B cell (primary cell): ENCODE measurements around the gene TATDN3. TPM values are rescaled to one million over a fixed set of nuclear protein-coding genes. Genes with fewer than 3 reads are reported as not detected.
A peak's percentile ranks its signal among the peaks of the same experiment; 100 is the strongest.

Experiments
- ATAC-seq: fragments of 200-7000 bp; cut with Tn5 transposase; one replicate; pipeline ENCODE4 v1.10.0; 2021; ENCODE audit warnings: low read depth, mild to moderate bottlenecking, moderate number of reproducible peaks, moderate library complexity
- CTCF ChIA-PET: fragments of 350-600 bp; sonication (Branson Sonifier 250); formaldehyde crosslinking; loops from one replicate; lab custom pipeline; 2021; ENCODE audit warnings: antibody characterized with exemption, inconsistent platforms; lab: Charles Lee
- POLR2A ChIA-PET: fragments of 350-600 bp; sonication (Branson Sonifier 250); formaldehyde crosslinking; loops from one replicate; lab custom pipeline; 2021; ENCODE audit warnings: antibody characterized with exemption; lab: Charles Lee
- DNase-seq: peaks from one replicate; pipeline ENCODE4 v3.0.0; 2013
- H2AFZ ChIP-seq: 2 replicates; pipeline ENCODE4 v1.6.1; 2012; ENCODE audit warnings: mild to moderate bottlenecking, low read depth, low read length; ENCODE audit not compliant: insufficient read depth, poor library complexity, severe bottlenecking
- H3K27ac ChIP-seq, 2 donors: 1 replicate in 1 of 2; 2 replicates in 1 of 2; pipeline ENCODE4 v1.5.1; 2012 to 2013; ENCODE audit warnings: low read length in 2 of 2, mild to moderate bottlenecking in 2 of 2, moderate library complexity in 1 of 2
- H3K27me3 ChIP-seq, 4 experiments: fragments of 200-600 bp in 1 of 4; sonication (generic) in 1 of 4; replicated peaks in 1 of 4; 1 replicate in 2 of 4; 2 replicates in 2 of 4; pipeline versions ENCODE4 v1.6.1 to v1.7.0; 2013 to 2016; ENCODE audit warnings: low read length in 3 of 4, mild to moderate bottlenecking in 2 of 4, mixed read lengths in 1 of 4, moderate library complexity in 1 of 4; ENCODE audit not compliant: insufficient read depth in 4 of 4, control insufficient read depth in 3 of 4; ENCODE audit errors: control extremely low read depth in 1 of 4
- H3K36me3 ChIP-seq, 2 experiments: replicated peaks in 1 of 2; 1 replicate in 1 of 2; 2 replicates in 1 of 2; pipeline versions ENCODE4 v1.6.1 to v1.7.1; 2013; ENCODE audit warnings: low read length in 1 of 2; ENCODE audit not compliant: insufficient read depth in 2 of 2, control insufficient read depth in 1 of 2; ENCODE audit errors: control extremely low read depth in 1 of 2, extremely low read depth in 1 of 2
- H3K4me1 ChIP-seq, 2 donors: fragments of 200-600 bp in 1 of 2; sonication (generic) in 1 of 2; 1 replicate in 1 of 2; 2 replicates in 1 of 2; pipeline versions ENCODE4 v1.5.1 to v1.6.1; 2013 to 2017; ENCODE audit warnings: low read length in 2 of 2; ENCODE audit not compliant: control insufficient read depth in 2 of 2, insufficient read depth in 2 of 2
- H3K4me2 ChIP-seq: replicated peaks from 2 replicates; pipeline ENCODE3; 2012; ENCODE audit warnings: mild to moderate bottlenecking, low read depth, low read length; ENCODE audit not compliant: poor library complexity, severe bottlenecking
- H3K4me3 ChIP-seq, 5 experiments: fragments of 200-600 bp in 1 of 5; sonication (generic) in 1 of 5; 1 replicate in 3 of 5; 2 replicates in 2 of 5; pipeline versions ENCODE4 v1.5.1 to v1.7.0; 2011 to 2016; ENCODE audit warnings: low read length in 4 of 5, mild to moderate bottlenecking in 4 of 5, low read depth in 2 of 5, control low read depth in 1 of 5, moderate library complexity in 1 of 5; ENCODE audit not compliant: insufficient read depth in 1 of 5; ENCODE audit errors: control extremely low read depth in 1 of 5, extremely low read depth in 1 of 5
- H3K79me2 ChIP-seq: fragments of 200-600 bp; sonication (generic); one replicate; pipeline ENCODE4 v1.6.0; 2016; ENCODE audit warnings: low read length; ENCODE audit not compliant: control insufficient read depth, insufficient read depth
- H3K9ac ChIP-seq: fragments of 200-600 bp; sonication (generic); 2 replicates; pipeline ENCODE4 v1.6.1; 2017; ENCODE audit warnings: mild to moderate bottlenecking, low read length, moderate library complexity
- H3K9me3 ChIP-seq, 3 donors: one replicate each; pipeline versions ENCODE4 v1.6.1 to v1.7.1; 2013; ENCODE audit warnings: low read length in 2 of 3; ENCODE audit not compliant: control insufficient read depth in 2 of 3, insufficient read depth in 1 of 3; ENCODE audit errors: control extremely low read depth in 1 of 3
- H4K20me1 ChIP-seq: 2 replicates; pipeline ENCODE4 v1.6.0; 2012; ENCODE audit warnings: mild to moderate bottlenecking, low read length; ENCODE audit not compliant: insufficient read depth, control insufficient read depth, poor library complexity, severe bottlenecking
- H3K27ac Mint-ChIP-seq: one replicate; pipeline ENCODE4 v1.8.0; 2021; ENCODE audit warnings: mixed read lengths
- H3K27me3 Mint-ChIP-seq: one replicate; pipeline ENCODE4 v1.8.0; 2021; ENCODE audit warnings: mixed read lengths
- H3K4me1 Mint-ChIP-seq: one replicate; pipeline ENCODE4 v1.8.0; 2021; ENCODE audit warnings: mixed read lengths
- H3K4me3 Mint-ChIP-seq: one replicate; pipeline ENCODE4 v1.8.0; 2021; ENCODE audit warnings: mixed read lengths
- H3K9me3 Mint-ChIP-seq: one replicate; pipeline ENCODE4 v1.8.0; 2022; ENCODE audit warnings: mixed read lengths; ENCODE audit not compliant: insufficient read depth
- EZH2 ChIP-seq: IDR thresholded peaks from 2 replicates; pipeline ENCODE4 v1.6.1; 2012; ENCODE audit warnings: borderline replicate concordance, low read depth, mild to moderate bottlenecking, moderate library complexity, low read length; ENCODE audit not compliant: insufficient read depth, poor library complexity, severe bottlenecking
- WGBS: methylation state at CpG from one replicate; pipeline ENCODE4 v1.1.5; 2013; ENCODE audit warnings: missing lambda C conversion rate; ENCODE audit not compliant: insufficient coverage; 5-methylcytosine and 5-hydroxymethylcytosine counted together
- intact Hi-C: fragments of 100-400 bp; cut with micrococcal nuclease; formaldehyde crosslinking; loops from one replicate; pipeline ENCODE4 v1.10.0; 2022
- polyA plus RNA-seq: library from polyadenylated mRNA; depleted of rRNA; stranded (reverse); fragments of >200 nt; gene quantifications from 2 replicates; pipeline ENCODE4 v1.2.3, GENCODE V29; 2012
- total RNA-seq, 2 donors: library from RNA; stranded (reverse); fragments of 120-200 nt in 1 of 2; gene quantifications; 1 replicate in 1 of 2; 2 replicates in 1 of 2; pipeline versions ENCODE4 v1.2.3 to v1.2.4, GENCODE V29; 2013 to 2022
- TF ChIP-seq, protein P1 (sequence below): fragments of 200-600 bp; IDR thresholded peaks from one replicate; pipeline ENCODE4 v1.8.0; 2022; ENCODE audit warnings: antibody characterized with exemption, mild to moderate bottlenecking

TATDN3 gene
- total and polyA plus RNA-seq, 2 donors (not counting 1 experiment from before 2014, with no cell fraction given) = 17.6 to 28.6 TPM

GRCh38 chr1:212853658-212854057 is 62.0 kb downstream of the TATDN3 start:
- intact Hi-C loops = no loop called here
- TF ChIP-seq EZH2 = no peak
- TF ChIP-seq, protein P1, sequence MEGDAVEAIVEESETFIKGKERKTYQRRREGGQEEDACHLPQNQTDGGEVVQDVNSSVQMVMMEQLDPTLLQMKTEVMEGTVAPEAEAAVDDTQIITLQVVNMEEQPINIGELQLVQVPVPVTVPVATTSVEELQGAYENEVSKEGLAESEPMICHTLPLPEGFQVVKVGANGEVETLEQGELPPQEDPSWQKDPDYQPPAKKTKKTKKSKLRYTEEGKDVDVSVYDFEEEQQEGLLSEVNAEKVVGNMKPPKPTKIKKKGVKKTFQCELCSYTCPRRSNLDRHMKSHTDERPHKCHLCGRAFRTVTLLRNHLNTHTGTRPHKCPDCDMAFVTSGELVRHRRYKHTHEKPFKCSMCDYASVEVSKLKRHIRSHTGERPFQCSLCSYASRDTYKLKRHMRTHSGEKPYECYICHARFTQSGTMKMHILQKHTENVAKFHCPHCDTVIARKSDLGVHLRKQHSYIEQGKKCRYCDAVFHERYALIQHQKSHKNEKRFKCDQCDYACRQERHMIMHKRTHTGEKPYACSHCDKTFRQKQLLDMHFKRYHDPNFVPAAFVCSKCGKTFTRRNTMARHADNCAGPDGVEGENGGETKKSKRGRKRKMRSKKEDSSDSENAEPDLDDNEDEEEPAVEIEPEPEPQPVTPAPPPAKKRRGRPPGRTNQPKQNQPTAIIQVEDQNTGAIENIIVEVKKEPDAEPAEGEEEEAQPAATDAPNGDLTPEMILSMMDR = no peak
- no peaks in the 10 kb centered on the region for H3K9me3 Mint-ChIP-seq
- peaks cover 5 to 12% of the 10 kb centered on the region in 2 donors for H3K4me1 ChIP-seq
- H3K36me3 ChIP-seq = no peaks in the 10 kb centered on the region
- peaks cover 15% of the 10 kb centered on the region for H3K4me1 Mint-ChIP-seq
- H3K9ac ChIP-seq = no peak overlapping the region
- no peak overlapping the region for H3K27ac Mint-ChIP-seq
- no peaks in the 10 kb centered on the region for H4K20me1 ChIP-seq
- WGBS = 100% methylated on average over 1 of the region's 5 CpGs
- H3K27ac ChIP-seq = no peak overlapping the region
- DNase-seq = no peak
- no peaks in the 10 kb centered on the region for H3K27me3 ChIP-seq
- no peaks in the 10 kb centered on the region for H3K27me3 Mint-ChIP-seq
- H3K79me2 ChIP-seq = peaks cover 32% of the 10 kb centered on the region
- no peak overlapping the region for H2AFZ ChIP-seq
- ChIA-PET CTCF (no interaction called here), POLR2A (no interaction called here)
- H3K4me2 ChIP-seq = no peak overlapping the region
- no peak overlapping the region for H3K4me3 ChIP-seq
- no peak for ATAC-seq
- H3K4me3 Mint-ChIP-seq = no peak overlapping the region
- H3K9me3 ChIP-seq = no peaks in the 10 kb centered on the region

- H3K4me2 ChIP-seq = peak overlapping the region; percentile 94
- intact Hi-C loops = loop anchor here (5.0 kb wide), 2 partner anchors 444 to 1426 kb away; partner anchors contain the start of genes PACC1 and SMYD2
- DNase-seq (no peak), ATAC-seq (no peak)
- H3K36me3 ChIP-seq = no peaks in the 10 kb centered on the region
- Mint-ChIP-seq H3K4me3 (peak overlapping the region; percentile 60), H3K27me3 (no peaks in the 10 kb centered on the region), H3K27ac (no peak overlapping the region), H3K4me1 (peaks cover 21% of the 10 kb centered on the region), H3K9me3 (no peaks in the 10 kb centered on the region)
- peak overlapping the region in 1 of 5 experiments; percentile 96 for H3K4me3 ChIP-seq
- H3K9me3 ChIP-seq = no peaks in the 10 kb centered on the region
- H2AFZ ChIP-seq = peak overlapping the region; percentile 99
- peaks cover 41% of the 10 kb centered on the region for H3K79me2 ChIP-seq
- CTCF ChIA-PET = interaction anchor here (0.6 to 0.7 kb wide), 2 partner anchors 59 to 1348 kb away, joined by 3 to 4 read pairs; no protein-coding TSS in a partner anchor
- no peaks in the 10 kb centered on the region for H4K20me1 ChIP-seq
- 96% methylated on average over 14 of the region's 16 CpGs for WGBS
- TF ChIP-seq, protein P1 = no peak
- no peak for TF ChIP-seq EZH2
- H3K27me3 ChIP-seq = no peaks in the 10 kb centered on the region
- H3K4me1 ChIP-seq = peaks cover 25 to 32% of the 10 kb centered on the region in 2 donors
- H3K27ac ChIP-seq = no peak overlapping the region
- peak overlapping the region; percentile 96 for H3K9ac ChIP-seq
- POLR2A ChIA-PET = interaction anchor here (0.7 to 2.1 kb wide), 2 partner anchors 62 to 164 kb away, joined by 3 to 14 read pairs; no protein-coding TSS in a partner anchor
Measured at GRCh38 chr1:212856755-212857154, 65.1 kb downstream of the TATDN3 start.
